GM18907 (cell line): ENCODE data around the gene B3GAT3.
A peak's percentile ranks its signal among the peaks of the same experiment; 100 is the strongest.
"Not testable (repeated sequence)": the region's sequence is repeated elsewhere in the genome, so short reads cannot be mapped to it uniquely, and the experiment has no call there.

Experiments used
- ATAC-seq: cut with Tn5 transposase; IDR thresholded peaks from one replicate; pipeline ENCODE4 v1.9.1; 2021; ENCODE audit warnings: mild to moderate bottlenecking, moderate library complexity; ENCODE audit not compliant: unreplicated experiment

The B3GAT3 gene

GRCh38 chr11:62645946-62646824 is 24.4 kb upstream of the B3GAT3 start, which contains the start of gene GANAB:
TSS of gene GANAB (minus strand) at chr11:62646613. CDS start at chr11:62646599, 14 bp downstream.
- ATAC-seq: peak; percentile 87

DNA sequence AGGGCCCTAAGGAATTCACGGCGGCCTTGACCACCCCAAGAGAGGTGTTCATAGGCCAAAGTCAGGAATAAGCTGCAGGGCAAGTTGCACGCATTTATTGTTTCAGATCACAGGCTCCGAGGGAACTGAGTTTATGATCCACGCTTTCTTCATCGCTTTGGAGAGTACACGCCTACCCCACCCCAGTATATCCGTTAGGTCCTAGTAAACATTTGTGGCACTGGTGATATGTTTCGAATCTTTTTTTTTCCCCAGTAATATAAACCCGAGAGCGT is 23.8 kb upstream of the B3GAT3 start:
- no peak for ATAC-seq

GRCh38 chr11:62644220-62644619 is 22.4 kb upstream of the B3GAT3 start:
- no peak for ATAC-seq

- no peak for ATAC-seq
Measured at GRCh38 chr11:62632492-62632891, 10.7 kb upstream of the B3GAT3 start.

GRCh38 chr11:62627713-62628112 is 5.9 kb upstream of the B3GAT3 start:
- ATAC-seq: no peak

DNA sequence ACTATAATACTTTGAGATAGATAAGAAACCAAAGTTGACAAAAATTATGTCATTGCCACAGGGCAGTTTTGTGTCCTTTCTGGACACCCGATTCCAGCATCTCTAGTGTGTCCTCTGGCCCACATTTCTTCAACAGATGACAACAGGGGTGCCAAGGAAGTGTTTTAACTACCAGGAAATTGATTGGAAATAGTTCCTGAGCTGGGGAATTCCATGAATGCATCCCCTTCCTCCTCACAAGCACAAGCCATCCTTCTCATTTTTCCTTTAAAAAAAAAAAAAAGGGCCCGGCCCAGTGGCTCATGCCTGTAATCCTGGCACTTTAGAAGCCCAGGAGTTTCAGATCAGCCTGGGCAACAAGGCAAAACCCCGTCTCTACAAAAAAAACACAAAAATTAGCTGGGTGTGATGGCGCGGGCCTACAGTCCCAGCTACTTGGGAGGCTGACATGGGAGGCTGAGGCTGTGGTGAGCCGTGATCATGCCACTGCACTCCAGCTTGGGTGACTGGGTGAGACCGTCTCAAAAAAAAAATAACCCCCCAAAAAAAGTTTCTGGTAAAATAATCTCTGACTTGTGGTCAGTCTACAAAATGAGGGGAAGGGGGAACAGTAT is 797 bp upstream of the B3GAT3 start:
- no peak for ATAC-seq

DNA sequence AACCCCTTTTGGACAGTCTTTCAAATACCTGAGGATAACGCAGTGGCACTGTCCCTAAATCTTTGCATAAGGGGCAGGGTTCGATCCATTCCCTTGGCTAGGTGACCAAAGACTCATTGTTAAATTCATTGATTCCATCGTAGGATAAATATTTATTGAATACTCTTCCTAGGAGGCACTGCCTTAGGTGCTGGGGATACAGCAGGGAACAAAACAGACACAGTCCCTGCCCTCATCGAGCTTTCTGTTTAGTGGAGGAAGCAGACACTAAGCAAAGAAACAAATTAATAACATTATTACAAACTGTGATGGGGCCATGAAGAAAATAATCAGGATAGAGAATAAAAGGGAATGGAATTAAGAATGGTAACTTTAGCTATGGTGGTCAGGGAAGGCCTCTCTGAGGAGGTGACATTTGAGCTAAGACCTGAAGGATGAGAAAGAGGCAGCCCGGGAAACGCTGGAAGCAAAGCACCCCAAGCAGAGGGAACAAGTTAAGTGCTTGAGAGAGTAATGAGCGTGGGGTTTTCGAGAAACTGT is 689 bp downstream of the B3GAT3 start:
- ATAC-seq: no peak

DNA sequence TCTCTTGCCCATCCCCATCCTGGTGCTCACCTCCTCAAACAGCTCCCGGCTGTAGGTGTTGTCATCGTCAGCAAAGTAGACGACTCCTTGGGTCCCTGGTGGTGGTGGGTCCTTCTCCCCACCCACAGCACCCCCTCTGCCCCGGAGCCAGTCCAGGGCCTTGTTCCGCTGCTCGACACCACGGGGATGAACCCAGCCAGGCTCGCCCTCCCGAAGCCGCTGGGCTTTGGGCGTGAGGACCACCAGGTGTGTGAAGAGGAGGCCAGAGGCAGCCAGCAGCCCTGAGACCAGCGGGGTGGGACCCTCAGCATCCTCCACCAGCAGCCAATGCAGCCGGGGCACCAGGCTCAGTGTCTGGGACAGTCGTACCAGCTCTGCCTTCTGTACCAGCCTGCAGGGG is 4.8 kb downstream of the B3GAT3 start:
- not testable (repeated sequence) for ATAC-seq

- ATAC-seq: no peak
Measured at GRCh38 chr11:62615521-62615920, 6.3 kb downstream of the B3GAT3 start.

DNA sequence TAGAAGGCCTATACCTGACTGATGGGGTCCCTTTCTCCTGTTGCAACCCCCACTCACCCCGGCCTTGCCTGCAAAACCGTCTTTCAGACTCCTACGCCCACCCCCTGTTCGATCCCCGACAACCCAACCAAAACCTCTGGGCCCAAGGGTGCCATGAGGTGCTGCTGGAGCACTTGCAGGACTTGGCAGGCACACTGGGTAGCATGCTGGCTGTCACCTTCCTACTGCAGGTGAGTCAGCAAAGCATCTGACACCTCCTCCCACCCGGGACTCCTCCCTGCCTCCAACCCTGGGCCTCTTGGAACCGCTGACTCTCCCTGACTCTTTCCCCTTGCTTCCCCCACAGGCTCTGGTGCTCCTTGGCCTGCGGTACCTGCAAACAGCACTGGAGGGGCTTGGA is 7.5 kb downstream of the B3GAT3 start:
- no peak for ATAC-seq

- ATAC-seq: peak; percentile 2
Measured at GRCh38 chr11:62613291-62613778, 8.5 kb downstream of the B3GAT3 start.

GRCh38 chr11:62612366-62613290 is 9.2 kb downstream of the B3GAT3 start, which contains the start of the genes EML3 and ROM1:
TSS of gene EML3 (minus strand) at chr11:62612775. CDS start at chr11:62612457, 318 bp downstream.
TSS of gene ROM1 (plus strand) at chr11:62613257. CDS start at chr11:62613282, 25 bp downstream.
- ATAC-seq: peak; percentile 70

GRCh38 chr11:62611705-62612365 is 10.0 kb downstream of the B3GAT3 start:
- peak; percentile 2 for ATAC-seq

DNA sequence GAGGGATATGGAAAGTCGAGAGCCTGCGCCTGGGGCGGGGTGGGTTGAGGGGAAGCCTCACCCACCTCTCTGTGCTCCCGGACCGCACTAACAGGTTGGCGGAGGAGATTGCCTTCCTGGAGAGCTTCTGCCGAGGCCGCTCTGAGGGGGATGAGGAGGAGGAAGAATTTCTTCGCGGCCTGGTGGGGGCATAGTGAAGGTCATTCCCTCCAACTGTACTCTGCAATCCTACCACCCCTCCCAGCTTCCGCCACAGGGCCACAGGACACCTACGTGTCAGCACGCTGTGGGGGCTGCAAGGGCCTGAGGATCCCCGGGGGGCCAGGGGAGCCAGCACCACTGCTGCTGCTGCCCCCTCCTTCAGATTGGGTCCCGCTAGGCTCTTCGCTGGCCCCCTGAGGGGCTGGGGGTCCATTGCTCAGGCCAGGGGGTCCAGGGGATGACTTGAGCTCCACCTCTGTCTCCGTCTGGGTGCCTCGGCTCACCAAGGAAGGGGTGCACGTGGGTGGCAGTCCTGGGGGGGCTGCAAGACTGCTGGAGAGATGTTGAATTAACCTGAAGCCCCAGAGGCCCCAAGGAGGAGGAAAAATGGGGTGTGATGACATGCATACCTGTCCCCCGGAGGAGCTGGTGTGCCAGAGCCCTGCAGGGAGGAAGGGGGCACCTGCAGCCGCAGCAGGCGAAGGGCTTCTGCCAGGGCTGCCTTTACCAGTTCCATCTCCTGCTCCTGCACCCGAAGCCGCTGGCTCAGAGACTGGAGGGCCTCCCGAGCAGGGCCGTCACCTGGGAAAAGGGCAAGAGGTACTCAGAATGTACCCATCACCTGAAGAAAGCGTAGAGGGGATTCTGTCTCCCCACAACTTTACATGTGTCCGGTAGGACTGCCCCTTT is 10.7 kb downstream of the B3GAT3 start:
- no peak for ATAC-seq

DNA sequence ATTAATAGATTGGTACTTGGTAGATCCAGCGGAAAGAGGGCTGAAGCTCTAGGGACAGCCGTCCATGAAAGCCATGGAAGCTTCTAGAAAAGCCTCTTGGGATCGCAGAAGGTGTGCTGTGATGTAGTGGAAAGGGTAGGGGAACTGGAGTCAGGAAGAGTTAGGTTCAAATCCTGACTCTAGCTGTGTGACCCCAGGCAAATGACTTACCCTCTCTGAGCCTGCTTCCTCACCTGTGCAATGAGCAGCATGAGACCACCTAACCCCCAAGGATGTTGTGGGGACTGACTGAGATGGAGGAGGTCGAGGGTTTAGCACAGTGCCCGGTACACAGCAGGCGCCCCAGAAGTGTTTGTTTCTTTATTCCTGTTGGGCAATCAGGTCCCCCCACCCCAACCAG is 11.4 kb downstream of the B3GAT3 start:
- no peak for ATAC-seq

- no peak for ATAC-seq
Measured at GRCh38 chr11:62608776-62609175, 13.0 kb downstream of the B3GAT3 start.

- no peak for ATAC-seq
Measured at GRCh38 chr11:62607714-62608113, 14.1 kb downstream of the B3GAT3 start.

GRCh38 chr11:62605902-62606301 is 15.9 kb downstream of the B3GAT3 start:
- ATAC-seq: no peak

DNA sequence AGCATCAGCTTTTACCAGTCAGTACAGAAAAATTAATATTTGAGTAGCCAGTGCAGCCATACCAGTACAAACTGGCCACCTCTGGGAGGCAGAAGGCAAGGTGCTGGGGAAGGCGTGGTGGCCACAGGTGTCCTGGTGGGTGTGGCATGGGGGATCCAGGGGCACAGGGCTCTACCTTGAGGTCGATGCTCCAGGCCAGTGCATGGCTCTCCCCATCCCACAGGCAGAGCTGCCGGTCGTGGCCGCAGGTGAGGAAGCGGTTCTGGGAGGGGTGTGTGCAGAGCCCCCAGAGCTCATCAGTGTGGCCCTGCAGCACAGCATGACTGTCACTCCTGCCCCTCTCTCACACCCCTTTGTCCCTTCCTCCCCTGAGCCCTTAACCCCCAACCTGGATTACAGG is 16.3 kb downstream of the B3GAT3 start:
- ATAC-seq: no peak
